SK-MEL-5 (cell line): ENCODE data around the gene TPSB2. TPM values are rescaled to one million over a fixed set of nuclear protein-coding genes. Genes with fewer than 3 reads are reported as not detected.
"Not testable (repeated sequence)": the region's sequence is repeated elsewhere in the genome, so short reads cannot be mapped to it uniquely, and the experiment has no call there.

ENCODE experiments used
- DNase-seq: peaks from one replicate; pipeline ENCODE4 v3.0.0-alpha.2; 2016; ENCODE audit warnings: low read depth, low spot score
- in situ Hi-C: cut with HindIII; loops from 2 replicates; pipeline ENCODE4 v1.10.0; 2016; ENCODE audit warnings: low sequenced_read_pairs, high pct_unique_total_duplicates, low pct_unique_long_range_greater_than_20kb
- total RNA-seq: library from RNA; depleted of rRNA; stranded (reverse); fragments of >200 nt; shearing (Covaris generic); gene quantifications from 2 replicates; pipeline ENCODE4 v1.2.3, GENCODE V29; 2014

TPSB2 gene
- total RNA-seq, 1 experiment from 2014 or later = not detected

DNA sequence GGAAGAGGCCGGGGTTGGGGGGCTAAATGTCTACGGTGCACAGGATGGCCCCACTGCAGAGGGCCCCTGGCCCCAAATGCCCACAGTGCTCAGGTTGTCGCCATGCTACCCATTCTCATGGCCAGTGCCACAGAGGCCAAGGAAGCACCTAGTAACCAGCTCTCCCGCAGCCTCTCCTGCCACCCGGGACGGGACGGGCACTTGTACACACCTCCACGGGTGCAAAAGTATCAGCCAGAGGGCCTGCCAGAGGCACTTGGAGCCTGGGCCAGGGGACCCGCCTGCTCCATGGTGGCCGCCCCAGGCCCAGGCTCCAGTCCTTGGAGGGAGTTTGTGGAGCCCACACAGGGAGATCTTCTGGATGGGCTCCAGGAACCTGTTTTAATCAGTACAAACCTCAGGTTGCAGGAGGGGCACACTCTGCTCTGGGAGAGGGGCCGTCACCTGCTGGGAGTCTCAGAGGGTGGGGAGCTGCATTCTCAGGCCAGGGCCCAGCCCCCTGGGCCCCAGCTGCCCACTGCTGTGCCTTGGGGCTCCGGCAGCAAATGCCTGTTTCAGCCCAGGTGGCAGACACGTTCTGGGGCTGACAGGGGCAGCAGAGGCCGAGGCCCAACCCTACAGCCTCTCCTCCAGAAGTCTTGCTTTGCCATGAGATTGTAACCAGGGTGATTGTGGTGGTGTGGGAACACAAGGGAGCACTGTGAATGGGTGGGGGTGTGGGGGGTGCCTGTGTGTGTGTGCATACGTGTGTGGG is 33.8 kb upstream of the TPSB2 start:
- no peak for DNase-seq
- in situ Hi-C loops = no loop called here

DNA sequence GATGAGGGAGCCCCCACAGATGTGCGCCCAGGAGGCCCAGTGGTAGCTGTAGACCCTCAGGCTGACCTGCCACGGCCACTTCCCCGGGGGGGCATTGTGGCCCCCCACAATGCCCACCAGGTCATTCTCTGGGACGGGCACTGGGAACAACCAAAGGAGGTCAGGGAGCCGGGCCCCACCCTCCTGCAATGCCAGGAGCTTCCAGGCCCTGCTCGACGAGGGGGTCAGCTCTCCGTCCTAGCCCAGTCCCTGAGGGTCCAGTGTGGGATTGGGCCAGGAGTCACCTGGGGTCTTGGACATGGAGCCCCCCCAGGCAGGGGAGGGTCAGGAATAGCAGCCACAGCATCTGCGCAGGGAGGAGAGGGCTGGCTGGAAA is 32.9 kb upstream of the TPSB2 start:
- no peak for DNase-seq
- in situ Hi-C loops = no loop called here

DNA sequence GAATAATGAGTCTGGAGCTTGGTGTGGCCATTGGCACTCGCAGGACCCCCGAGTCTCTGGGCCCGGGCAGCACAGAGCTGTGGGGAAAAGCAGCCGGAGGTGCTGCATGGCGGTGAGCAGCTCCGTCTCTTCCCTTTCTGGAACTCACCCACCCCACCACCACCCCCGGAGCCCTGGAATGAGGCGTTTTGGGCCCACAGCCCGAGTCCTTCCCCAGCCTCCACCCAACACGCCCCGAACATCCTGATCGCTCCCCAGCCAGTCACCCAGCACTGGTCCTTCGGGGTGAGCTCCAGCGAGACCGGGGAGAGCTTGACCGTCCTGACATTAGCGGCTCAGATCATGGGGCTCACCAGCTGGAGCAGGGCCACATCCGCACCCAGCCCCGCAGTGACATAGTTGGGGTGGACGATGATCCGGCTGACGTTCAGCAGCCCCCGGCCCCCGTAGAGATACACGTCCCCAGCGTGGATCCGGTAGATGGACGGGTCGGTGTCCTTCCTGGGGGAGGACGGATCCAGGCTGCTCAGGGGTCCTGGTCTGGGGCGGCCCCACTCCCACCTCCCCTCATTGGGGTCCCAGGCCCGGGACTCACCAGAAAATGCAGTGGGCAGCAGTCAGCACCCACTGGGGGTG is 32.3 kb upstream of the TPSB2 start:
- in situ Hi-C loops = no loop called here
- DNase-seq = no peak

- DNase-seq = no peak
Measured at GRCh38 chr16:1261131-1261892, 31.3 kb upstream of the TPSB2 start.

DNA sequence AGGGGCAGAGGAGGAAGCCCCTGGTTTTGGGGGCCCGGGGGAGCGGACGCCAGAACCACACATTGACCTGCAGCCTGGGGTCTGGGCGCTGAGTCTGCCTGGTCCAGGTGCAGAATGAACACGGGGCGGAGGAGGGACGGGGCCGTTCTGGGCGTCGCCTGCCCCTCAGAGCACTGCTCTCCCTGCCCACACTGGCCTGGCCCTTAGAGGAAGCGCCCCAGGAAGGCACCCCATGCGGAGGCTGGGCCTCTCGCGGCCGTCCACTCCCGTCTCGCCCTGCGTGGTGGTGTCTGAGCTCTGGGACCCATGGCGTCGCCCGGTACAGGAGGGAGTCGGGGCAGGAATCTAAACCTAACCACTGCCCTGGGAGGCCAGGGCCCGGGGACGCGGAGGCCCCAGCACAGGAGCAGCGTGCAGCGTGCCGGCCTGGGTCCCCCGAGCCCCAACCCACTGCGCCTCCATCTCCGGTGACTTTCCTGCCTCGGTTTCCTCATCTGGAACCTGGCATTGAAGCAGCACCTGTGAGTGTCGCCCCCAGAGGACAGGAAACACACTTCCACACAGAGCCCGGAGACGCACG is 30.2 kb upstream of the TPSB2 start:
- in situ Hi-C loops = no loop called here
- DNase-seq = no peak

More at GRCh38 chr16:1261131-1261892, 31.3 kb upstream of the TPSB2 start:
- in situ Hi-C loops = no loop called here

DNA sequence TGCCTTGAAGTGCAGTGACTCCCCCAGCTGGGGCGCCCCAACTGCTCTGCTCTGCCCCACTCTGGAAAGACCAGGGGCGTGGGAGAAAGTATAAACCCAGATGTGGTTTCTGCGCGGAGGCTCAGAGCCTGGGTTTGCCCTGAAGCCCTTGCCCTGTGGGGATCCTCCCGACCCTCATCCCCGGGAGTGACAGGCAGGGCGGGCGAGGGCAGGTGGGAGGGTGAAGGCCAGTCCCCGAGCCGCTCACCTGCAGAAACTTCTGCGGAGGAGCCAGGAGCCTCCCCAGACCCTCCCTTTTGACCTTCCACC is 29.7 kb upstream of the TPSB2 start:
- in situ Hi-C loops = no loop called here
- no peak for DNase-seq

GRCh38 chr16:1258906-1259759 is 29.1 kb upstream of the TPSB2 start:
- in situ Hi-C loops = no loop called here
- DNase-seq = no peak

DNA sequence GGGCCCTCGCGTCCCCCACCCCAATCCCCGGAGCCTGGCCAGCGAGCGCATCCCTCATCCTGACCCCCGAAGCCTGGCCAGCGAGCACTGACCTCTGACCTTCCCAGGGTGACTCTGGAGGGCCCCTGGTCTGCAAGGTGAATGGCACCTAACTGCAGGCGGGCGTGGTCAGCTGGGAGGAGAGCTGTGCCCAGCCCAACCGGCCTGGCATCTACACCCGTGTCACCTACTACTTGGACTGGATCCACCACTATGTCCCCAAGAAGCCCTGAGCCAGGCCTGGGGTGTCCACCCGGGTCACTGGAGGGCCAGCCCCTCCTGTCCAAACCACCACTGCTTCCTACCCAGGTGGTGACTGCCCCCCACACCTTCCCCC is 28.2 kb upstream of the TPSB2 start:
- in situ Hi-C loops = no loop called here
- no peak for DNase-seq

GRCh38 chr16:1257561-1258224 is 27.7 kb upstream of the TPSB2 start:
- in situ Hi-C loops = no loop called here
- DNase-seq = no peak

GRCh38 chr16:1256874-1257322 is 26.9 kb upstream of the TPSB2 start:
- DNase-seq = no peak
- in situ Hi-C loops = no loop called here

- in situ Hi-C loops, DNase-seq: not testable (repeated sequence)
Measured at GRCh38 chr16:1256296-1256873, 26.4 kb upstream of the TPSB2 start.

DNA sequence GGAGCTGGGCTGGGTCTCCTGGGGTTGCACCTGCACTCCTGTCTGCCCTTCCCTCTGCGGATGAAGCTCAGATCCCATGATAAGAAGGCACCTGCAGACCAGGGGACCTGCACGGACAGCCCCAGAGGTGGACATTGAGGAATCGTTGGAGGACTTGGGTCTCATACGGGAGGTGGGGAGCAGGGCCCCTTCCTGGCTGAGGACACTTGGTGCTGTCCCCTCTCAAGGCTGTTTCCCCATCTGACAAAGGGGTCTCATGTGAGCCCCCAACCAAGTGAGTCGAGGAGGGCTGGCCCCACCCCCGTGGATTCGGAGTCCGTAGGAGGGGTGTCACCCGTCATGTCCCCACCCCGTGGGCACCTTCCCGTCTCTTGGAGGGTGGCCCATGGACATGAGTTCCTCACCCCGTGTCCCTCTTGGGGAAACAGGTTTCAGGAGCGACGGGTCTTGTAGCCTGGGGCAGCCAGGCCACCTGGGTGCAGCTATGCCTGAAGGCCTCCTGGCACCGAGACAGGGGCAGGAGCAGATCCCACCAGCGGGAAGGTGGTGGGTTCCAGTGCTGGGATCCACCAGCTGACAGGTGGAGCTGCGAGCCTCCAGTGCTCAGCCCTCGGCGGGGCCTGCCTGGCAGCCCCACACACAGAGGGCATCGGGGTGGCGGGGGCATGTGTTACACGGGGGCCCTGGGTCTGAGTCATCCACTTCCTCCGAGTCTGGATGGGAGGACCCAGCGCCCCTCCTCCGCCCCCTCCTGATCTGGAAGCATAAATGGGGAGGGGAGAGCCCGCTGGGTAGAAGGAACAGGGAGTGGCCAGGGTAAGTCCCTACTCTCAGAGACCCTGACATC is 25.5 kb upstream of the TPSB2 start, which contains the start of gene TPSD1:
Gene TPSD1, plus strand, starts transcription at position 794 of the 847 bp plus-strand sequence. CDS start 212 bp downstream, outside the sequence.
- in situ Hi-C loops, DNase-seq: not testable (repeated sequence)

DNA sequence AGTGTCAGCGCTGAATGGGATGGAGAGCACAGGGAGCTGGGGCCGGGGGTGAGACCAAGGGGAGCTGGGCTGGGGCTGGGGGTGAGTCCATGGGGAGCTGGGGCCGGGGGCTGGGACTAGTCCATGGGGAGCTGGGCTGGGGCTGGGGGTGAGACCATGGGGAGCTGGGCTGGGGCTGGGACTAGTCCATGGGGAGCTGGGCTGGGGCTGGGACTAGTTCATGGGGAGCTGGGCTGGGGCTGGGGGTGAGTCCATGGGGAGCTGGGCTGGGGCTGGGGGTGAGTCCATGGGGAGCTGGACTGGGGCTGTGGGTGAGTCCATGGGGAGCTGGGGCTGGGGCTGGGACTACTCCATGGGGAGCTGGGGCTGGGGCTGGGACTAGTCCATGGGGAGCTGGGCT is 24.8 kb upstream of the TPSB2 start:
- in situ Hi-C loops, DNase-seq: not testable (repeated sequence)

GRCh38 chr16:1253701-1254364 is 23.8 kb upstream of the TPSB2 start:
- DNase-seq, in situ Hi-C loops: not testable (repeated sequence)

DNA sequence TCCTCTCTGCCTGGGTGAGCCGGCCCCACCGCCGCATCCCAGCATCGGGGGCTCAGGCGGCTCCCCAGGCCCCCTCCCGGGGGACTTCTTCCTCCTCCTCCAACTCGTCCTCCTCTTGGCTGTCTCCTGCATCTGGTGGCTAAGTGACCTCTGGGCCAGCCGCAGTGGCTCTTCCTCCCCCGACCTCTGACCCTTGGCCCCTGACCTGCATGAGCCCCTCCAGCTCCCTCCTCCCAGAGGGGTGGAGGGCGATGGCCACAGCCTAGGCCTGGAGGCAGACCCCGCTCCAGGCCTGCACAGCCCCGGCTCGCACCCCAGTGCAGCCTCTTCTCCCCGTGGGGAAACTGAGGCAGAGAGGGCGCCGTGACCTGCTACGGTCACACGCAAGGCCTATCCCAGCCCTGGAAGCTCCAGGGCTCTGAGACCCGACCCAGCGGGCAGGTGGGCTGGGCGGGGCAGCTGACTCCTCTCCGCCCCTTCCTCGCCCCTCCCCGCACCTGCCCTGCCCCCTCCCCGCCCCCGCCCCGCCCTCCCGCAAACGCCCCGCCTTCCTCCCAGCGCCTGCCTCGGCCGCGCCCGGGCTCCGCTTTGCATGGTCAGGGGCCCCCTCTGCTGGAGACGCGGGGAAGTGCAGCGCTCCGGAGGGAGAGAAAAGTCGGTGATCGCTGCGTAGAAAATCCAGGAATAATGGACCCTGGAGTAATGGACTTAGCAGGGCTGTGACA is 19.2 kb upstream of the TPSB2 start:
- DNase-seq, in situ Hi-C loops: not testable (repeated sequence)
